B cell (primary cell): ENCODE data around the gene HHATL.

Source experiments
- CTCF ChIP-seq: fragments of 200-600 bp; IDR thresholded peaks from one replicate; pipeline ENCODE4 v1.8.0; 2022; ENCODE audit warnings: antibody characterized with exemption, mild to moderate bottlenecking
- EZH2 ChIP-seq: IDR thresholded peaks from 2 replicates; pipeline ENCODE4 v1.6.1; 2012; ENCODE audit warnings: borderline replicate concordance, low read depth, mild to moderate bottlenecking, moderate library complexity, low read length; ENCODE audit not compliant: insufficient read depth, poor library complexity, severe bottlenecking

GRCh38 chr3:42713747-42714146 lies 11.1 kb upstream of the HHATL start:
- TF ChIP-seq CTCF (no peak), EZH2 (no peak)
